Left renal cortex interstitium (tissue), 4 donors: ENCODE measurements around the gene GIMAP7. TPM values are rescaled to one million over a fixed set of nuclear protein-coding genes. Genes with fewer than 3 reads are reported as not detected.
"Not testable (repeated sequence)": the region's sequence is repeated elsewhere in the genome, so short reads cannot be mapped to it uniquely, and the experiment has no call there.

Source experiments
- DNase-seq, 4 donors: peaks; one replicate each; pipeline ENCODE4 v3.0.0-alpha.2; 2013; ENCODE audit warnings: low read depth in 4 of 4, low spot score in 2 of 4, missing footprints in 1 of 4
- polyA plus RNA-seq, 4 donors: library from polyadenylated mRNA; unstranded; fragments of 120-200 nt; gene quantifications; one replicate each; pipeline ENCODE4 v1.2.1, GENCODE V29; 2013; ENCODE audit not compliant: insufficient read length in 4 of 4

Gene GIMAP7
- polyA plus RNA-seq, 4 donors = 11.4 to 19.6 (median 15.2) TPM

- no peak for DNase-seq
Observed at GRCh38 chr7:150511048-150511447, 3.6 kb upstream of the GIMAP7 start.

GRCh38 chr7:150513758-150514157, 914 bp upstream of the GIMAP7 start:
- no peak for DNase-seq

GRCh38 chr7:150515248-150516147, 826 bp downstream of the GIMAP7 start:
- DNase-seq = no peak

GRCh38 chr7:150516956-150517745, 2.5 kb downstream of the GIMAP7 start:
- no peak for DNase-seq

- DNase-seq = no peak
Observed at GRCh38 chr7:150519310-150519709, 4.6 kb downstream of the GIMAP7 start.

- no peak for DNase-seq
Observed at GRCh38 chr7:150520145-150520544, 5.5 kb downstream of the GIMAP7 start.

- DNase-seq = not testable (repeated sequence)
Observed at GRCh38 chr7:150522931-150523330, 8.3 kb downstream of the GIMAP7 start.

- DNase-seq = no peak
Observed at GRCh38 chr7:150524018-150524417, 9.3 kb downstream of the GIMAP7 start.

- DNase-seq = no peak
Observed at GRCh38 chr7:150531704-150532103, 17.0 kb downstream of the GIMAP7 start.

- DNase-seq = no peak
Observed at GRCh38 chr7:150538259-150538658, 23.6 kb downstream of the GIMAP7 start.

- DNase-seq = no peak
Observed at GRCh38 chr7:150553163-150553562, 38.5 kb downstream of the GIMAP7 start.

- DNase-seq = no peak
Observed at GRCh38 chr7:150556521-150557138, 42.0 kb downstream of the GIMAP7 start.

- DNase-seq = no peak
Observed at GRCh38 chr7:150560486-150560885, 45.8 kb downstream of the GIMAP7 start.

GRCh38 chr7:150562919-150563318, 48.2 kb downstream of the GIMAP7 start:
- DNase-seq = no peak

- no peak for DNase-seq
Observed at GRCh38 chr7:150564006-150564405, 49.3 kb downstream of the GIMAP7 start.

- no peak for DNase-seq
Observed at GRCh38 chr7:150564566-150564965, 49.9 kb downstream of the GIMAP7 start.

GRCh38 chr7:150565239-150565638, 50.6 kb downstream of the GIMAP7 start:
- DNase-seq = no peak

GRCh38 chr7:150566123-150566522, 51.5 kb downstream of the GIMAP7 start:
- no peak for DNase-seq

GRCh38 chr7:150566572-150566971, 51.9 kb downstream of the GIMAP7 start:
- no peak for DNase-seq

GRCh38 chr7:150567169-150567568, 52.5 kb downstream of the GIMAP7 start, which contains the start of gene GIMAP4:
Gene GIMAP4, plus strand, starts transcription at chr7:150567390. Its CDS starts 2,512 bp downstream, at chr7:150569902.
- DNase-seq = no peak

- DNase-seq = no peak
Observed at GRCh38 chr7:150567871-150568301, 53.2 kb downstream of the GIMAP7 start.
